Heart right ventricle (tissue), 16 donors: ENCODE data around the gene MRTFA. TPM values are rescaled to one million over a fixed set of nuclear protein-coding genes. Genes with fewer than 3 reads are reported as not detected.

Experiments
- ATAC-seq, 8 donors: fragments of 200-7000 bp; cut with Tn5 transposase; one replicate each; pipeline ENCODE4 v1.9.1; 2020; ENCODE audit warnings: mild to moderate bottlenecking in 8 of 8, moderate library complexity in 8 of 8, moderate number of reproducible peaks in 1 of 8
- DNase-seq, 2 donors: peaks; one replicate each; pipeline ENCODE4 v3.0.0-alpha.2; 2020
- H3K27ac ChIP-seq, 10 donors: fragments of 200-600 bp; sonication (generic) in 2 of 10; one replicate each; pipeline versions ENCODE4 v1.5.0 to v1.8.0; 2020 to 2022; ENCODE audit warnings: mild to moderate bottlenecking in 3 of 10
- H3K27me3 ChIP-seq, 7 donors: fragments of 200-600 bp; one replicate each; pipeline ENCODE4 v1.8.0; 2021 to 2022; ENCODE audit warnings: mild to moderate bottlenecking in 2 of 7
- H3K36me3 ChIP-seq, 9 donors: fragments of 200-600 bp; sonication (generic) in 1 of 9; one replicate each; pipeline versions ENCODE4 v1.5.0 to v1.8.0; 2020 to 2022; ENCODE audit warnings: mild to moderate bottlenecking in 2 of 9
- H3K4me1 ChIP-seq, 9 donors: fragments of 200-600 bp; sonication (generic) in 1 of 9; one replicate each; pipeline versions ENCODE4 v1.5.0 to v1.8.0; 2020 to 2022; ENCODE audit warnings: mild to moderate bottlenecking in 4 of 9
- H3K4me3 ChIP-seq, 10 donors: fragments of 200-600 bp; sonication (generic) in 2 of 10; one replicate each; pipeline versions ENCODE4 v1.5.0 to v1.8.0; 2020 to 2022; ENCODE audit warnings: mild to moderate bottlenecking in 7 of 10, moderate library complexity in 2 of 10
- H3K9me3 ChIP-seq, 11 donors: fragments of 200-600 bp in 10 of 11; sonication (generic) in 2 of 11; one replicate each; pipeline versions ENCODE4 v1.5.0 to v1.8.0; 2013 to 2022; ENCODE audit warnings: mild to moderate bottlenecking in 2 of 11, control low read depth in 1 of 11, moderate library complexity in 1 of 11
- CTCF ChIP-seq, 9 donors: fragments of 200-600 bp; sonication (generic) in 2 of 9; IDR thresholded peaks; one replicate each; pipeline versions ENCODE4 v1.5.0 to v1.8.0; 2021 to 2022; ENCODE audit warnings: antibody characterized with exemption in 9 of 9, mild to moderate bottlenecking in 5 of 9, moderate library complexity in 1 of 9
- WGBS, 2 donors: extraction: QIAGEN DNeasy Blood & Tissue Kit; methylation state at CpG; one replicate each; pipeline ENCODE4 v1.1.7; 2013; ENCODE audit warnings: inconsistent platforms in 1 of 2; 5-methylcytosine and 5-hydroxymethylcytosine counted together
- intact Hi-C, 10 donors: fragments of 100-400 bp; cut with DNase I; formaldehyde crosslinking; loops; one replicate each; pipeline versions ENCODE4 v1.11.1 to v1.14.2; 2022
- polyA plus RNA-seq, 2 donors: library from polyadenylated mRNA; stranded (reverse); fragments of 200-250 nt; gene quantifications; one replicate each; pipeline ENCODE4 v1.2.3, GENCODE V29; 2013
- total RNA-seq, 10 donors: library from RNA; stranded (reverse); fragmentation: NEBNext Ultra II Directional in 3 of 10; extraction: Animal tissue kit (Norgen Biotek cat#: 25700) in 3 of 10; gene quantifications; one replicate each; pipeline versions ENCODE4 v1.2.1 to v1.2.4, GENCODE V29; 2021 to 2023
- donor health status: Arrhythmogenic right ventricular cardiomyopathy.
- donor health status: ischemic (EF 13 %, LVEDD 7.1; RV severe dilation, severe dysfunction).
- donor health status: healthy with polysubstance abuse.
- donor health status: DM: no; HTN: yes; CAD: no.
- donor health status: DM: no; HTN: no; CAD: no.
- donor health status: ischemic (EF 25% LVEDD 6.9; RV normal size, moderate dysfunction).
- donor health status: ischemic (EF 25% LVEDD 5.7; RV mildly dilated, moderate dysfunction).
- donor health status: healthy.
- donor health status: DM: yes; HTN: yes; CAD: no.
- donor health status: Ischemic cardiomyopathy.
- donor health status: ischemic (EF 35%, LVEDD 5.7; RV mildly dilated, moderate dysfunction).
- donor health status: nonischemic (EF 11% LVEDD 7.7; RV severe dilation, severe dysfunction).
- donor health status: DM: yes; HTN: yes; CAD: no.
- donor health status: PGD.
- donor health status: ischemic (EF 29% LVEDD 5.4; RV normal size, mild dysfunction).
- donor health status: nonischemic (EF 23%, LVEDD 6.1; RV moderate dilation, normal function).

Gene MRTFA
- total and polyA plus RNA-seq, 12 donors = 13.2 to 30.9 (median 18.9) TPM

- peaks cover 0 to 13% (median 0%) of the 10 kb centered on the region in 11 donors for H3K9me3 ChIP-seq
- H3K4me3 ChIP-seq = no peak overlapping the region
- no peak overlapping the region for H3K27ac ChIP-seq
- TF ChIP-seq CTCF (IDR thresholded peaks at IDR 0.05) = no peak
- peaks cover 0 to 18% (median 6%) of the 10 kb centered on the region in 9 donors for H3K4me1 ChIP-seq
- H3K36me3 ChIP-seq = peaks cover 0 to 3% (median 0%) of the 10 kb centered on the region in 9 donors
- 95% methylated on average over 3 of the region's 3 CpGs for WGBS, 2 donors
- DNase-seq (no peak), ATAC-seq (no peak)
- no peaks in the 10 kb centered on the region for H3K27me3 ChIP-seq
- intact Hi-C loops = no loop called here
These were observed 69.4 kb downstream of the MRTFA start for GRCh38 chr22:40567106-40567505.

- H3K36me3 ChIP-seq = no peaks in the 10 kb centered on the region
- WGBS, 2 donors = 84 to 88% methylated on average over 2 of the region's 2 CpGs
- DNase-seq (no peak), ATAC-seq (no peak)
- H3K4me3 ChIP-seq = no peak overlapping the region
- no peak for TF ChIP-seq CTCF (IDR thresholded peaks at IDR 0.05)
- intact Hi-C loops = no loop called here
- no peak overlapping the region for H3K27ac ChIP-seq
- H3K9me3 ChIP-seq = no peaks in the 10 kb centered on the region
- H3K4me1 ChIP-seq = peaks cover 0 to 17% (median 7%) of the 10 kb centered on the region in 9 donors
- no peaks in the 10 kb centered on the region for H3K27me3 ChIP-seq
These were observed 75.5 kb downstream of the MRTFA start for GRCh38 chr22:40560994-40561515.

GRCh38 chr22:40560551-40560950 is 76.0 kb downstream of the MRTFA start:
- no peak for DNase-seq
- Histone ChIP-seq H3K4me3 (no peak overlapping the region), H3K4me1 (peaks cover 0 to 18% (median 7%) of the 10 kb centered on the region in 9 donors), H3K9me3 (no peaks in the 10 kb centered on the region), H3K36me3 (no peaks in the 10 kb centered on the region), H3K27ac (no peak overlapping the region), H3K27me3 (no peaks in the 10 kb centered on the region)
- TF ChIP-seq CTCF (IDR thresholded peaks at IDR 0.05) = no peak
- ATAC-seq = peak in 1 of 8 donors; percentile 39
- WGBS, 2 donors = 84 to 88% methylated on average over 3 of the region's 3 CpGs
- intact Hi-C loops = no loop called here

- 96% methylated on average over 2 of the region's 2 CpGs for WGBS, 2 donors
- H3K4me1 ChIP-seq = peaks cover 0 to 18% (median 7%) of the 10 kb centered on the region in 9 donors
- H3K4me3 ChIP-seq = no peak overlapping the region
- DNase-seq (no peak), ATAC-seq (no peak)
- intact Hi-C loops = loop anchor here in 3 of 10 donors (10.0 kb wide), 2 partner anchors 87 to 123 kb away; no protein-coding TSS in a partner anchor
- no peaks in the 10 kb centered on the region for H3K27me3 ChIP-seq
- H3K9me3 ChIP-seq = peaks cover 0 to 3% (median 0%) of the 10 kb centered on the region in 11 donors
- no peak overlapping the region for H3K27ac ChIP-seq
- peaks cover 0 to 13% (median 0%) of the 10 kb centered on the region in 9 donors for H3K36me3 ChIP-seq
- TF ChIP-seq CTCF (IDR thresholded peaks at IDR 0.05) = no peak
These were observed 78.5 kb downstream of the MRTFA start for GRCh38 chr22:40557972-40558371.
